Measurements from ENCODE around the gene MEF2D. TPM values are rescaled to one million over a fixed set of nuclear protein-coding genes. Genes with fewer than 3 reads are reported as not detected.

Gene MEF2D
- polyA plus RNA-seq, 1 experiment = 9.9 TPM

- TF ChIP-seq, protein P1, sequence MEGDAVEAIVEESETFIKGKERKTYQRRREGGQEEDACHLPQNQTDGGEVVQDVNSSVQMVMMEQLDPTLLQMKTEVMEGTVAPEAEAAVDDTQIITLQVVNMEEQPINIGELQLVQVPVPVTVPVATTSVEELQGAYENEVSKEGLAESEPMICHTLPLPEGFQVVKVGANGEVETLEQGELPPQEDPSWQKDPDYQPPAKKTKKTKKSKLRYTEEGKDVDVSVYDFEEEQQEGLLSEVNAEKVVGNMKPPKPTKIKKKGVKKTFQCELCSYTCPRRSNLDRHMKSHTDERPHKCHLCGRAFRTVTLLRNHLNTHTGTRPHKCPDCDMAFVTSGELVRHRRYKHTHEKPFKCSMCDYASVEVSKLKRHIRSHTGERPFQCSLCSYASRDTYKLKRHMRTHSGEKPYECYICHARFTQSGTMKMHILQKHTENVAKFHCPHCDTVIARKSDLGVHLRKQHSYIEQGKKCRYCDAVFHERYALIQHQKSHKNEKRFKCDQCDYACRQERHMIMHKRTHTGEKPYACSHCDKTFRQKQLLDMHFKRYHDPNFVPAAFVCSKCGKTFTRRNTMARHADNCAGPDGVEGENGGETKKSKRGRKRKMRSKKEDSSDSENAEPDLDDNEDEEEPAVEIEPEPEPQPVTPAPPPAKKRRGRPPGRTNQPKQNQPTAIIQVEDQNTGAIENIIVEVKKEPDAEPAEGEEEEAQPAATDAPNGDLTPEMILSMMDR (IDR thresholded peaks at IDR 0.05; ENCODE audit: low read depth, low read length) = no peak
- no peak for DNase-seq (ENCODE audit: low read depth, low spot score)
- no peak overlapping the region for H3K4me3 ChIP-seq (ENCODE audit: low read depth, low read length)
- H3K27me3 ChIP-seq (ENCODE audit: control insufficient read depth, insufficient read depth, low read length) = peaks cover 86% of the 10 kb centered on the region
- H3K9me3 ChIP-seq (ENCODE audit: control insufficient read depth, insufficient read depth, low read length) = no peaks in the 10 kb centered on the region
- H3K27ac ChIP-seq (ENCODE audit: low read depth, low read length) = no peak overlapping the region
- ChIA-PET POLR2A (interaction anchor here (1.0 kb wide), 1 partner anchor 19 kb away, joined by 3 read pairs; no protein-coding TSS in a partner anchor), CTCF (interaction anchor here (4.6 kb wide), 1 partner anchor 55 kb away, joined by 82 read pairs; no protein-coding TSS in a partner anchor)
Observed at GRCh38 chr1:156440654-156441437, 59.7 kb downstream of the MEF2D start.

- Histone ChIP-seq H3K27ac (ENCODE audit: low read depth, low read length) (no peak overlapping the region), H3K27me3 (ENCODE audit: control insufficient read depth, insufficient read depth, low read length) (peaks cover 94% of the 10 kb centered on the region), H3K9me3 (ENCODE audit: control insufficient read depth, insufficient read depth, low read length) (no peaks in the 10 kb centered on the region; the same call in 1 of the 2 replicates), H3K4me3 (ENCODE audit: low read depth, low read length) (no peak overlapping the region)
- TF ChIP-seq, protein P1 (IDR thresholded peaks at IDR 0.05; ENCODE audit: low read depth, low read length) = no peak
- no peak for DNase-seq (ENCODE audit: low read depth, low spot score)
- CTCF ChIA-PET = interaction anchor here (4.6 kb wide), 1 partner anchor 54 kb away, joined by 82 read pairs; no protein-coding TSS in a partner anchor
- POLR2A ChIA-PET = no interaction called here
Observed at GRCh38 chr1:156439777-156440183, 60.8 kb downstream of the MEF2D start.

DNA sequence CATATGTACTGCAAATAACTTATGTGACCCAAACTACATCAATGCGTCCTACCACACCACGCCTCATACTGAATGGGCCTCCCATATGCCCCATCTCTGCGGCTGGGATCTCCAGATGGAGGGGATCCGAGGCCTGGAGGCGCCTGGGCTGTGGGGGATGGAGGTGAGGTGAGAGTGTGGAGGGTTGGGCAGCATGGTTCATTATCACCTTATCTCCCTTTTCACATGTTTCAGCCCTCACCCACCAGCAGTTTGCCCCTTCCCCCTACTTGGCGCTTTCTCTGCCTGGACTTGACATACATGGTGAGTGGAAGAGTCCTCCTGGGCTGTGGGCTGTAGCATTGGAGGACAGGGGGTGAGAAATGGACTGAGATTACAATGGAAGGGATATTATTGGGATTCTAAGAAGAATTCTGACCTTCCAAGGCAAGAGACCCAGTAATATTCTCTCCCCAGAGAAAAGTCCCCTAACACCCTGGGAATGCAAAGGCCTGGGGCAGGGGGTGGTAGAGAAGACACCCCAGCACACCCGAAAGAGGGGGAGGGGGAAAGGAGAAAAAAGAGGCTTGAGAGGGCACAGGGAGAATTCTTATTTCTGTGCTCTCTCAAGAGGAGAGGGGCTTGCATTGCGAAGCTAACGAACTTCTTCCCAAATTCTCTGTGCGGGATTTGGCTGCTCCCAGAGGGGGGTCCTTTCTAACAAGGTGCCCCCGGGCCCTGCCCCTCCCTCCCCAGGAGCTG is 61.4 kb downstream of the MEF2D start:
- DNase-seq (ENCODE audit: low read depth, low spot score) = no peak
- Histone ChIP-seq H3K27me3 (ENCODE audit: control insufficient read depth, insufficient read depth, low read length) (peaks cover 95% of the 10 kb centered on the region), H3K27ac (ENCODE audit: low read depth, low read length) (no peak overlapping the region), H3K4me3 (ENCODE audit: low read depth, low read length) (no peak overlapping the region), H3K9me3 (ENCODE audit: control insufficient read depth, insufficient read depth, low read length) (no peaks in the 10 kb centered on the region; the same call in 1 of the 2 replicates)
- ChIA-PET POLR2A (no interaction called here), CTCF (interaction anchor here (4.6 kb wide), 1 partner anchor 54 kb away, joined by 82 read pairs; no protein-coding TSS in a partner anchor)
- TF ChIP-seq, protein P1 (IDR thresholded peaks at IDR 0.05; ENCODE audit: low read depth, low read length) = no peak

- ChIA-PET POLR2A (no interaction called here), CTCF (no interaction called here)
- TF ChIP-seq, protein P1 (IDR thresholded peaks at IDR 0.05; ENCODE audit: low read depth, low read length) = no peak
- no peak overlapping the region for H3K4me3 ChIP-seq (ENCODE audit: low read depth, low read length)
- no peak overlapping the region for H3K27ac ChIP-seq (ENCODE audit: low read depth, low read length)
- no peaks in the 10 kb centered on the region; the same call in 1 of the 2 replicates for H3K9me3 ChIP-seq (ENCODE audit: control insufficient read depth, insufficient read depth, low read length)
- peaks cover 95% of the 10 kb centered on the region for H3K27me3 ChIP-seq (ENCODE audit: control insufficient read depth, insufficient read depth, low read length)
- DNase-seq (ENCODE audit: low read depth, low spot score) = no peak
Observed at GRCh38 chr1:156438278-156438987, 62.1 kb downstream of the MEF2D start.
